Mesangial cell (primary cell): ENCODE measurements around the gene ERCC6L2. TPM values are rescaled to one million over a fixed set of nuclear protein-coding genes. Genes with fewer than 3 reads are reported as not detected.

Experiments
- total RNA-seq: library from RNA; depleted of rRNA; stranded (reverse); fragments of >200 nt; gene quantifications from 2 replicates; pipeline ENCODE4 v1.2.3, GENCODE V29; 2015

ERCC6L2 gene
- total RNA-seq, result 17.9 and 34.6 TPM in 2 replicates

GRCh38 chr9:95875305-95876137 lies at the start of gene ERCC6L2:
Gene ERCC6L2, plus strand, starts transcription at chr9:95875691. Its CDS starts 348 bp downstream, at chr9:95876039.

